Fibroblast of peridontal ligament (primary cell): ENCODE results near the gene IGSF6.
"Not testable (repeated sequence)": the region's sequence is repeated elsewhere in the genome, so short reads cannot be mapped to it uniquely, and the experiment has no call there.

ENCODE experiments used
- DNase-seq: peaks from one replicate; pipeline ENCODE4 v3.0.0-alpha.2; 2010; ENCODE audit errors: extremely low read depth

The IGSF6 gene

GRCh38 chr16:21652453-21652852, at the start of gene IGSF6:
Gene IGSF6, minus strand, starts transcription at chr16:21652608. Its CDS starts 10 bp downstream, at chr16:21652598.
- no peak for DNase-seq

- no peak for DNase-seq
These were observed 48.9 kb upstream of the IGSF6 start for GRCh38 chr16:21701271-21701670.

GRCh38 chr16:21698169-21699032, 46.0 kb upstream of the IGSF6 start:
- no peak for DNase-seq

- no peak for DNase-seq
These were observed 44.6 kb upstream of the IGSF6 start for GRCh38 chr16:21697032-21697431.

- DNase-seq = no peak
These were observed 42.2 kb upstream of the IGSF6 start for GRCh38 chr16:21694609-21695008.

GRCh38 chr16:21690967-21691366, 38.6 kb upstream of the IGSF6 start:
- DNase-seq = not testable (repeated sequence)

GRCh38 chr16:21689107-21689506, 36.7 kb upstream of the IGSF6 start:
- DNase-seq = no peak

GRCh38 chr16:21685034-21685455, 32.6 kb upstream of the IGSF6 start:
- DNase-seq = no peak

- DNase-seq = no peak
These were observed 31.8 kb upstream of the IGSF6 start for GRCh38 chr16:21684199-21684598.

- no peak for DNase-seq
These were observed 30.8 kb upstream of the IGSF6 start for GRCh38 chr16:21683184-21683583.

- not testable (repeated sequence) for DNase-seq
These were observed 28.3 kb upstream of the IGSF6 start for GRCh38 chr16:21680714-21681113.

GRCh38 chr16:21674456-21674855, 22.0 kb upstream of the IGSF6 start:
- not testable (repeated sequence) for DNase-seq

- no peak for DNase-seq
These were observed 21.1 kb upstream of the IGSF6 start for GRCh38 chr16:21673469-21673868.

GRCh38 chr16:21667575-21667974, 15.2 kb upstream of the IGSF6 start:
- no peak for DNase-seq

- DNase-seq = no peak
These were observed 14.4 kb upstream of the IGSF6 start for GRCh38 chr16:21666772-21667171.

- DNase-seq = no peak
These were observed 12.5 kb upstream of the IGSF6 start for GRCh38 chr16:21664801-21665492.

GRCh38 chr16:21663889-21664647, 11.7 kb upstream of the IGSF6 start, which contains the start of gene OTOA:
Gene OTOA, plus strand, starts transcription at chr16:21663968. Its CDS starts 14,547 bp downstream, at chr16:21678515.
- no peak for DNase-seq

- no peak for DNase-seq
These were observed 6.7 kb upstream of the IGSF6 start for GRCh38 chr16:21659124-21659523.

GRCh38 chr16:21656795-21657768, 4.7 kb upstream of the IGSF6 start:
- peak; percentile 81 for DNase-seq

- DNase-seq = no peak
These were observed 2.5 kb upstream of the IGSF6 start for GRCh38 chr16:21654881-21655280.

GRCh38 chr16:21654466-21654865, 2.1 kb upstream of the IGSF6 start:
- DNase-seq = no peak
